Hematopoietic multipotent progenitor cell treated with erythropoietin and hydrocortisone succinate and interleukin-3 and kit ligand, for 17 days (in vitro differentiated cells): Measurements from ENCODE around the gene RPS4Y1.
"Not testable (repeated sequence)": the region's sequence is repeated elsewhere in the genome, so short reads cannot be mapped to it uniquely, and the experiment has no call there.

ENCODE experiments used
- DNase-seq: peaks from one replicate; pipeline ENCODE4 v3.0.0-alpha.2; 2015; ENCODE audit warnings: low spot score

Gene RPS4Y1

GRCh38 chrY:2841471-2841893 is at the start of gene RPS4Y1:
RPS4Y1 (plus strand) TSS chrY:2841602; CDS start chrY:2841625, 23 bp downstream.
- peak; percentile 44 for DNase-seq

GRCh38 chrY:2796977-2797523 is 44.4 kb upstream of the RPS4Y1 start:
- DNase-seq, result no peak

GRCh38 chrY:2797991-2798390 is 43.4 kb upstream of the RPS4Y1 start:
- DNase-seq, result no peak

- peak; percentile 10 for DNase-seq
Observed at GRCh38 chrY:2800246-2800645, 41.2 kb upstream of the RPS4Y1 start.

- DNase-seq, result not testable (repeated sequence)
Observed at GRCh38 chrY:2817146-2817896, 24.1 kb upstream of the RPS4Y1 start.

- no peak for DNase-seq
Observed at GRCh38 chrY:2824471-2824870, 16.9 kb upstream of the RPS4Y1 start.

GRCh38 chrY:2828497-2828896 is 12.9 kb upstream of the RPS4Y1 start:
- DNase-seq, result no peak

GRCh38 chrY:2835230-2835629 is 6.2 kb upstream of the RPS4Y1 start:
- no peak for DNase-seq

- DNase-seq, result no peak
Observed at GRCh38 chrY:2837078-2837477, 4.3 kb upstream of the RPS4Y1 start.

- DNase-seq, result no peak
Observed at GRCh38 chrY:2837932-2838331, 3.5 kb upstream of the RPS4Y1 start.

GRCh38 chrY:2846791-2847190 is 5.4 kb downstream of the RPS4Y1 start:
- DNase-seq, result no peak

- DNase-seq, result no peak
Observed at GRCh38 chrY:2848384-2848783, 7.0 kb downstream of the RPS4Y1 start.

GRCh38 chrY:2849368-2849767 is 8.0 kb downstream of the RPS4Y1 start:
- DNase-seq, result no peak

GRCh38 chrY:2854145-2854774 is 12.9 kb downstream of the RPS4Y1 start:
- no peak for DNase-seq

GRCh38 chrY:2857068-2857467 is 15.7 kb downstream of the RPS4Y1 start:
- no peak for DNase-seq

GRCh38 chrY:2857686-2858085 is 16.3 kb downstream of the RPS4Y1 start:
- DNase-seq, result peak; percentile 36

- no peak for DNase-seq
Observed at GRCh38 chrY:2859782-2860181, 18.4 kb downstream of the RPS4Y1 start.

- DNase-seq, result peak; percentile 17
Observed at GRCh38 chrY:2860511-2860910, 19.1 kb downstream of the RPS4Y1 start.

GRCh38 chrY:2866581-2866980 is 25.2 kb downstream of the RPS4Y1 start:
- DNase-seq, result no peak

GRCh38 chrY:2867469-2867868 is 26.1 kb downstream of the RPS4Y1 start:
- no peak for DNase-seq

GRCh38 chrY:2868035-2868607 is 26.7 kb downstream of the RPS4Y1 start:
- DNase-seq, result no peak

GRCh38 chrY:2872234-2872633 is 30.8 kb downstream of the RPS4Y1 start:
- not testable (repeated sequence) for DNase-seq

GRCh38 chrY:2874211-2874610 is 32.8 kb downstream of the RPS4Y1 start:
- DNase-seq, result no peak
